CD14-positive monocyte (primary cell): ENCODE results near the gene LMO3. TPM values are rescaled to one million over a fixed set of nuclear protein-coding genes. Genes with fewer than 3 reads are reported as not detected.

Experiments
- DNase-seq, 3 donors: peaks; one replicate each; pipeline ENCODE4 v3.0.0-alpha.2; 2011 to 2022
- H2AFZ ChIP-seq: 2 replicates; pipeline ENCODE4 v1.6.0; 2012; ENCODE audit warnings: mild to moderate bottlenecking, low read depth, low read length, inconsistent platforms; ENCODE audit not compliant: insufficient read depth, poor library complexity, severe bottlenecking
- H3K27ac ChIP-seq, 2 donors: 1 replicate in 1 of 2; 2 replicates in 1 of 2; pipeline ENCODE4 v1.5.1; 2012 to 2013; ENCODE audit warnings: low read length in 2 of 2, control low read depth in 1 of 2, inconsistent platforms in 1 of 2, low read depth in 1 of 2, mild to moderate bottlenecking in 1 of 2
- H3K27me3 ChIP-seq, 2 donors: one replicate each; pipeline versions ENCODE4 v1.6.0 to v1.6.1; 2011 to 2013; ENCODE audit warnings: low read length in 2 of 2; ENCODE audit not compliant: control insufficient read depth in 2 of 2, insufficient read depth in 2 of 2
- H3K36me3 ChIP-seq, 2 donors: replicated peaks in 1 of 2; 1 replicate in 1 of 2; 2 replicates in 1 of 2; pipeline versions ENCODE4 v1.5.1 to v1.6.1; 2012 to 2013; ENCODE audit warnings: low read length in 2 of 2, control low read depth in 1 of 2, inconsistent platforms in 1 of 2, mild to moderate bottlenecking in 1 of 2; ENCODE audit not compliant: insufficient read depth in 2 of 2, control insufficient read depth in 1 of 2
- H3K4me1 ChIP-seq, 2 donors: 1 replicate in 1 of 2; 2 replicates in 1 of 2; pipeline versions ENCODE4 v1.5.1 to v1.6.1; 2012 to 2013; ENCODE audit warnings: low read length in 2 of 2, control low read depth in 1 of 2, inconsistent platforms in 1 of 2, mild to moderate bottlenecking in 1 of 2, moderate library complexity in 1 of 2; ENCODE audit not compliant: insufficient read depth in 2 of 2, control insufficient read depth in 1 of 2
- H3K4me2 ChIP-seq: replicated peaks from 2 replicates; pipeline ENCODE3; 2012; ENCODE audit warnings: low read length, moderate library complexity, mild to moderate bottlenecking; ENCODE audit not compliant: poor library complexity, severe bottlenecking; ENCODE audit errors: extremely low read depth
- H3K4me3 ChIP-seq, 3 experiments: fragments of 200-600 bp in 1 of 3; sonication (generic) in 1 of 3; replicated peaks in 1 of 3; 1 replicate in 2 of 3; 2 replicates in 1 of 3; pipeline ENCODE4 v1.5.1; 2011 to 2013; ENCODE audit warnings: low read length in 3 of 3, mild to moderate bottlenecking in 3 of 3, control low read depth in 2 of 3, low read depth in 2 of 3, inconsistent platforms in 1 of 3, moderate library complexity in 1 of 3
- H3K79me2 ChIP-seq: 2 replicates; pipeline ENCODE4 v1.6.0; 2012; ENCODE audit warnings: mild to moderate bottlenecking, control low read depth, inconsistent platforms, low read length, moderate library complexity; ENCODE audit not compliant: insufficient read depth
- H3K9ac ChIP-seq: 2 replicates; pipeline ENCODE4 v1.6.0; 2017; ENCODE audit warnings: low read length, mild to moderate bottlenecking; ENCODE audit not compliant: insufficient read depth, poor library complexity, severe bottlenecking
- H3K9me3 ChIP-seq, 2 donors: replicated peaks in 1 of 2; 1 replicate in 1 of 2; 2 replicates in 1 of 2; pipeline versions ENCODE4 v1.5.1 to v1.6.1; 2012 to 2013; ENCODE audit warnings: low read length in 2 of 2, control low read depth in 1 of 2; ENCODE audit not compliant: control insufficient read depth in 1 of 2, insufficient read depth in 1 of 2
- H4K20me1 ChIP-seq: 2 replicates; pipeline ENCODE4 v1.6.0; 2012; ENCODE audit warnings: mild to moderate bottlenecking, low read length, control low read depth, moderate library complexity; ENCODE audit not compliant: insufficient read depth
- H3K27ac Mint-ChIP-seq, 7 donors: one replicate each; pipeline ENCODE4 v1.8.0; 2020; ENCODE audit warnings: mild to moderate bottlenecking in 7 of 7, mixed read lengths in 7 of 7, moderate library complexity in 6 of 7, inconsistent platforms in 2 of 7
- H3K27me3 Mint-ChIP-seq, 3 donors: one replicate each; pipeline ENCODE4 v1.8.0; 2021 to 2022; ENCODE audit warnings: low read depth in 3 of 3, mild to moderate bottlenecking in 3 of 3, mixed read lengths in 3 of 3, moderate library complexity in 3 of 3, inconsistent platforms in 1 of 3
- H3K36me3 Mint-ChIP-seq, 2 donors: one replicate each; pipeline ENCODE4 v1.8.0; 2020; ENCODE audit warnings: mixed read lengths in 2 of 2, inconsistent platforms in 1 of 2, mild to moderate bottlenecking in 1 of 2
- H3K4me1 Mint-ChIP-seq: one replicate; pipeline ENCODE4 v1.8.0; 2020; ENCODE audit warnings: mild to moderate bottlenecking, mixed read lengths
- H3K4me3 Mint-ChIP-seq, 2 donors: one replicate each; pipeline ENCODE4 v1.8.0; 2020; ENCODE audit warnings: mild to moderate bottlenecking in 2 of 2, mixed read lengths in 2 of 2, moderate library complexity in 1 of 2
- H3K9me3 Mint-ChIP-seq, 7 donors: one replicate each; pipeline ENCODE4 v1.8.0; 2020 to 2022; ENCODE audit warnings: mixed read lengths in 7 of 7, mild to moderate bottlenecking in 6 of 7, moderate library complexity in 6 of 7, inconsistent platforms in 2 of 7
- CTCF ChIP-seq: fragments of 200-600 bp; IDR thresholded peaks from one replicate; pipeline ENCODE4 v1.8.0; 2022; ENCODE audit warnings: antibody characterized with exemption, mild to moderate bottlenecking
- WGBS: methylation state at CpG from one replicate; pipeline ENCODE4 v1.1.5; 2013; ENCODE audit warnings: missing lambda C conversion rate; ENCODE audit not compliant: insufficient coverage; 5-methylcytosine and 5-hydroxymethylcytosine counted together
- intact Hi-C, 2 donors: fragments of 100-400 bp; cut with micrococcal nuclease; formaldehyde crosslinking; loops; one replicate each; pipeline versions ENCODE4 v1.15.0 to v1.15.1; 2023
- polyA plus RNA-seq, 3 donors: library from polyadenylated mRNA; depleted of rRNA in 1 of 3; unstranded in 2 of 3; stranded (reverse) in 1 of 3; fragments of 300-500 nt in 2 of 3; fragments of >200 nt in 1 of 3; fragmentation: Illumina TruSeq in 2 of 3; gene quantifications; 1 replicate in 2 of 3; 2 replicates in 1 of 3; pipeline ENCODE4 v1.2.3, GENCODE V29; 2012 to 2021

Gene LMO3
- polyA plus RNA-seq, 3 donors = not detected

DNA sequence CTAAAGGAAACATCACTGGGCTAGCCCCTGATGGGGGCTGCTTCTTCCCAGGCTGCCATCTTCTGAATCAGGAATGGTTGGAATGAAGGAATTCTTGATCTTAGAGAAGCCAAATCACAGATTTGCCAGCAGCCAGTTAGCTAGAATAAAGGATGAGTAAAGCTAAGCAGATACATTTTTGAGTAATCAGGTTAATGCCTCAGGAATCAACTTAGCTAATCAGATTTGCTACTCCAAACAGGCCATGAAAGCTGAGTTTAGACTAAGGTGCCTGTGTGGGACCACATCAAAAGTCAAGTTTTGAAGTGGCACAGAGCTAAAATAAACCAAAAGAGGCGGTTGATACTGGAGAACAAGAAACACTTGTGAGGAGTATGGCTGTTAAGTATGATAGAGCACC lies 28.8 kb upstream of the LMO3 start:
- no peaks in the 10 kb centered on the region for H3K36me3 Mint-ChIP-seq
- no CpG with 5 or more reads among the region's 1 CpG for WGBS
- Histone ChIP-seq H3K4me3 (no peak overlapping the region), H3K9me3 (peaks cover 0 to 5% of the 10 kb centered on the region in 2 donors), H3K4me1 (no peaks in the 10 kb centered on the region), H3K27me3 (no peaks in the 10 kb centered on the region), H3K4me2 (no peak overlapping the region), H3K79me2 (no peaks in the 10 kb centered on the region), H3K9ac (no peak overlapping the region), H3K36me3 (no peaks in the 10 kb centered on the region), H3K27ac (no peak overlapping the region), H4K20me1 (no peaks in the 10 kb centered on the region), H2AFZ (no peak overlapping the region)
- peaks cover 0 to 7% (median 3%) of the 10 kb centered on the region in 7 donors for H3K9me3 Mint-ChIP-seq
- peaks cover 0 to 3% (median 0%) of the 10 kb centered on the region in 3 donors for H3K27me3 Mint-ChIP-seq
- peak overlapping the region in 1 of 7 donors; percentile 60 for H3K27ac Mint-ChIP-seq
- TF ChIP-seq CTCF = no peak
- intact Hi-C loops = no loop called here
- no peak for DNase-seq
- no peak overlapping the region for H3K4me3 Mint-ChIP-seq
- H3K4me1 Mint-ChIP-seq = no peaks in the 10 kb centered on the region

DNA sequence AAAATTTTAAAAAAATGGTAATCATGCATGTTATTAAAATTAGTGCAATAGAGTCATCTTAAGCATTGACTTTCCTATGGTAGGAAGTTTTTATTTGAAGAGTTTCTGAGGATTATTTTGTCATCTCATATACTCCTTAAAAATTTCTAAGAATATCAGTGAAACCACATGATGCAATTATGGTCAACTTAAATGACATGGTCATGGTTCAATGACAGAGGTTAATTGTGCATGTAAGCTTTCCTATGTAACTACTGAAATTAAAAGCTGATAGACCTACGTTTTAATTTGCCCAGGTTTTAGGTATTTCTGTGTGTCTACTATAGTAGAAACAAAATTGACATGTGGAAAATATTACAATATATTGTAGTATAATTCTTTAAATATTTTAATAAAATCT lies 21.0 kb upstream of the LMO3 start:
- no peaks in the 10 kb centered on the region for H3K36me3 Mint-ChIP-seq

More for the DNA sequence above, 21.0 kb upstream of the LMO3 start:
- Histone ChIP-seq H3K27me3 (no peaks in the 10 kb centered on the region), H3K9ac (no peak overlapping the region), H2AFZ (no peak overlapping the region), H3K4me1 (no peaks in the 10 kb centered on the region), H3K4me3 (no peak overlapping the region), H3K36me3 (no peaks in the 10 kb centered on the region), H3K79me2 (no peaks in the 10 kb centered on the region), H4K20me1 (no peaks in the 10 kb centered on the region), H3K9me3 (no peaks in the 10 kb centered on the region), H3K27ac (no peak overlapping the region), H3K4me2 (no peak overlapping the region)
- peaks cover 0 to 3% (median 1%) of the 10 kb centered on the region in 3 donors for H3K27me3 Mint-ChIP-seq
- no peaks in the 10 kb centered on the region for H3K4me1 Mint-ChIP-seq
- intact Hi-C loops = no loop called here
- no peak for TF ChIP-seq CTCF
- H3K9me3 Mint-ChIP-seq = peaks cover 0 to 10% (median 2%) of the 10 kb centered on the region in 7 donors
- H3K4me3 Mint-ChIP-seq = no peak overlapping the region
- H3K27ac Mint-ChIP-seq = no peak overlapping the region
- WGBS = no CpG with 5 or more reads among the region's 1 CpG
- no peak for DNase-seq
